Right lobe of liver (tissue), 4 donors: ENCODE data around the gene ETFB.

ENCODE experiments used
- POLR2A ChIP-seq: fragments of 450-650 bp; IDR thresholded peaks from one replicate; pipeline ENCODE4 v1.6.1; 2017; ENCODE audit warnings: antibody characterized with exemption, mild to moderate bottlenecking
- TF ChIP-seq, protein P1 (sequence below), 4 donors: fragments of 200-600 bp in 3 of 4; fragments of 450-650 bp in 1 of 4; IDR thresholded peaks; one replicate each; pipeline versions ENCODE4 v1.5.1 to v1.8.0; 2016 to 2022; ENCODE audit warnings: antibody characterized with exemption in 4 of 4, mild to moderate bottlenecking in 2 of 4
- donor health status: DM: no; HTN: no; CAD: no.
- donor health status: DM: no; HTN: no; CAD: no.
- donor health status: DM: no; HTN: yes; CAD: no.

- TF ChIP-seq, protein P1, sequence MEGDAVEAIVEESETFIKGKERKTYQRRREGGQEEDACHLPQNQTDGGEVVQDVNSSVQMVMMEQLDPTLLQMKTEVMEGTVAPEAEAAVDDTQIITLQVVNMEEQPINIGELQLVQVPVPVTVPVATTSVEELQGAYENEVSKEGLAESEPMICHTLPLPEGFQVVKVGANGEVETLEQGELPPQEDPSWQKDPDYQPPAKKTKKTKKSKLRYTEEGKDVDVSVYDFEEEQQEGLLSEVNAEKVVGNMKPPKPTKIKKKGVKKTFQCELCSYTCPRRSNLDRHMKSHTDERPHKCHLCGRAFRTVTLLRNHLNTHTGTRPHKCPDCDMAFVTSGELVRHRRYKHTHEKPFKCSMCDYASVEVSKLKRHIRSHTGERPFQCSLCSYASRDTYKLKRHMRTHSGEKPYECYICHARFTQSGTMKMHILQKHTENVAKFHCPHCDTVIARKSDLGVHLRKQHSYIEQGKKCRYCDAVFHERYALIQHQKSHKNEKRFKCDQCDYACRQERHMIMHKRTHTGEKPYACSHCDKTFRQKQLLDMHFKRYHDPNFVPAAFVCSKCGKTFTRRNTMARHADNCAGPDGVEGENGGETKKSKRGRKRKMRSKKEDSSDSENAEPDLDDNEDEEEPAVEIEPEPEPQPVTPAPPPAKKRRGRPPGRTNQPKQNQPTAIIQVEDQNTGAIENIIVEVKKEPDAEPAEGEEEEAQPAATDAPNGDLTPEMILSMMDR (IDR thresholded peaks at IDR 0.05) = peak in 3 of 4 donors; percentile 22 to 42 (median 41)
- peak; percentile 88 for TF ChIP-seq POLR2A
Measured at GRCh38 chr19:51339687-51340656, 26.2 kb downstream of the ETFB start.
